GM19328 (cell line): ENCODE results near the gene SQOR.

ENCODE experiments used
- ATAC-seq: cut with Tn5 transposase; IDR thresholded peaks from one replicate; pipeline ENCODE4 v1.9.1; 2021; ENCODE audit warnings: mild to moderate bottlenecking, moderate library complexity; ENCODE audit not compliant: unreplicated experiment

SQOR gene

DNA sequence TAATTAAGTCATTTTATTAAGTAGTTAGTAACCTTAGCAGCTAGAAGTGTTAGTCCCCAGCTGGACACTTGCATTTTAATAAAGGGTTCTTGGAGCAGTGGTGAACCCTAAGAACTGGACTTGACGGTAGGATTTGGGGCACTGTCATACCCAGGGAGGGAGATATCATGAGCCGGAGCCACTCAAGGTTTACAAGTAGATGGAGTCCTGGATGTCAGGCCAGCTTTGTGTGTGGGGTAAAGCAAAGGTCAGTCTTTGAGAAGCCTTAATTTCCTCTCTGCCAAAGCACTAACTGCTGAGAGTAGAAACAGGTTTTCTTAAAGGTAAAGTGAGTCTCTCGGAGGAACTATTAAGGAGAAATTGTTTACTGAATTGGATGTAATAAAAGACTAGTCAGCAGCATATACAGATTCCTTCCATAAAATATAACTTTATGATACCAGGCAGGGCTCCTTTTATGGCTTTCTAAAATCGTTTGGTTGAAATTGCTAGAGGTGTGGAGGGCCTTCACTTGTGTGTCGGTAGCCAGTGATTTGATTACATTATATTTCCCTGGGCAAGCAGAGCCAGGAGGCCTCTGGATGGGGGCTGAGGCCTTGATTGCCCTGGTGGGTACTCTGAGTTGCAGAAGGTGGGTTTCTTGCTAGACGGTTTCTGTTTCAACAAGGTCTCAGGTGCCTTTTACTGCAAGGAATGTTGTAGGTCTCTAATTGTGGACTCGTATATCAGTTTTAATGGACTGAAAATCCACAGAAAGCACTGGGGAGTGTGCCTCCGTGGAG is 23.1 kb downstream of the SQOR start:
- no peak for ATAC-seq

DNA sequence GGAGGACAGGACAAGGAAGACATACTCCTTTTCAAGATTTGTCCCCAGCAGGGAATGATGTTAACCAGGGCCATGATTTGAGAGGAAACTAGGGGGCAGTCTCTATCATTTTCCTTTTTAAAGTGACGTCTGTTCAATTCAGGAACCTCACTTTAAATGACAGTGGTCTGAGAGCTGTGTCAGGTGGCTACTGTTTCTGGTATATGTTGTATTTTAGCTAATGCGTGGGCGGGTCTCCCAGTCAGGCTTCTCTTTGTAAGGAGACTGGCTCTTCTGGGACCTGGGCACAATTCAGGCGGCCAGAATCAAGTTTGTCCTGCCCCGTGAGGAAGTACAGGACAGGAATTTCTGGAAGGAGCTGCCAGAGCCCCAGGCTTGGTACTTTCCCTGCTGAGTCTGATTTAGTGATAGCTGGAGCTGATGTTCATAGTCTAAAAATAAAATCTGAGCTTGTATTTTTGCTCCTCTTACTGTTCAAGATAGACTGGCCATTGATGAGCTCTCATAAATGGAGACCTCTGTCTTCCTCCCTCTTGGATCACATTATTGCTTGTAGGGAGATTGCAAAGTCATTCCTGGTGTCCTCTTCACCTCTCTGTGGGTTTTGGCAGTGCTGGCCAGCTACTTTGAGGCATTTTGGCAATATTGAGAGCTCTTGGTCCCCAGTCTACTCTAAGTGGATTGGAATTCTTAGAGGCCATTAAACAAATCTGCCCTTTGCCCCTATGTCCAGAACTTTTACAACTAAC is 25.6 kb downstream of the SQOR start:
- no peak for ATAC-seq

GRCh38 chr15:45662375-45662774 is 27.5 kb downstream of the SQOR start:
- ATAC-seq, result no peak

- no peak for ATAC-seq
Observed at GRCh38 chr15:45664451-45664850, 29.6 kb downstream of the SQOR start.

DNA sequence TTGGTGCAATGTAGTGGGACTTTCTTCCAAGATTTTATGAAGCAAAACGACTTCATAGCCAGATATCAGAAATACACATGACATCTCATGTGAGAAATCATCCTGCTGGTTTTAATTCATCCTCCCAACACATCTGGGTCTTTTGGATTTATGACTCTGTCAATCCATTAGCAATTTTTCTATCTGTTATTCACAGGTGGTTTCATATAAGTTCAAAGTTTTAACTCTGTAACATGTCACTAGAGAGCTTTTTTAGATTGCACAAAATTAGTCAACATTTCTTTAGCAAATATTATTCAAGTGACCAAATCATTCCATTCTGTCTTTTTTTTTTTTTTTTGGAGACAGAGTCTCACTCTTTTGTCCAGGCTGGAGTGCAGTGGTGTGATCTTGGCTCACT is 30.4 kb downstream of the SQOR start:
- no peak for ATAC-seq

DNA sequence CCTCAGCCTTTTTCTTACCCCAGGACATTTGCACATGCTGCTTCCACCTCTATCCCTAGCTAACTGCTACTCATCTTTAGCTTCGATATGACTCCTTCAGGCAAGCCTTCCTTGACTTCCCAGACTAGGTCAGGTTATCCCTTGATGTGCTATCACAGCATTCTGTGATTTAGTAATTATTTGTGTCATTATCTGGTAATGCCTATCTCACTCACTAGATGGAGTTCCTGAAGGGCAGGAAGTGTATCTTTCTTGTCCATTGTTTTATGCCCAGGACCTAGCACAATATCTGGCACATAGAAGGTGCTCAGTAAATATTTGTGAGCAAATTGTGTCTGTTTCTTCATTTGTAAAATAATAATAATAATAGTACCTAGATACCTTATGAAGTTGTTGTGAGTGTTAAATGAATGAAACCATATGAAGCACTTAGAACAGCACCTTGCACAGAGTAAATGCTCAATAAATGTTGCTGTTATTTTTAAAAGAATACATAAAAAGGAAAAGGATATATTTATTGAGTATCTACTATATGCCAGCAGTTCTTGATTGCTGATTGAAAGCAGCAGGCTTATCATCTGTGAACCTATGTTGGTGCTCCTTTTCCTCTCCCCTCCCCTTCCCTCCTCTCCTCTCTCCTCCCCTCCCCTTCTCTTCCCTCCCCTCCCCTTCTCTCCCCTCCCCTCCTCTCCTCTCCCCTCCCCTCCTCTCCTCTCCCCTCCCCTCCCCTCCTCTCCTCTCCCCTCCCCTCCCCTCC is 31.5 kb downstream of the SQOR start:
- ATAC-seq, result no peak

GRCh38 chr15:45667002-45667401 is 32.2 kb downstream of the SQOR start:
- ATAC-seq, result no peak

- ATAC-seq, result no peak
Observed at GRCh38 chr15:45668386-45668785, 33.6 kb downstream of the SQOR start.

GRCh38 chr15:45669422-45669821 is 34.6 kb downstream of the SQOR start:
- no peak for ATAC-seq

DNA sequence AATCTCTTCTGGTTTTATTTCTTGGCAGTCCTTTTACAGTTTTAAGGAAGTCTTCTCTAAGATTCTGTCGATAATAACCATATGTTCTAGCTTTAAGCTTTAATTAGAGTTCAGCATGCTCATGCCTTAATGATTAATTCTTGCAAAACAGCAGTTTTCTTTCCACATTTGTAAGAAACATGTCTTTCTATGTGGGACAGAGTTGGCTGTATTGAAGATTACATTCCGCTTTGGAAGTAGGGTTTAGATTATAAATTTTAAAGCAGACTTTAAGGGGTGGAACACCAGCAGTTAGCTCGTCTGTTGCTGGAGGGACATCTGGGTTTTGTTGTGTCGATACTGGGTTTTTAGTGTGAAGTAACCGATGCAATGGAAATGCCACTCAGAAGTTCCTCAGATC is 35.3 kb downstream of the SQOR start:
- no peak for ATAC-seq

- no peak for ATAC-seq
Observed at GRCh38 chr15:45670511-45670910, 35.7 kb downstream of the SQOR start.

DNA sequence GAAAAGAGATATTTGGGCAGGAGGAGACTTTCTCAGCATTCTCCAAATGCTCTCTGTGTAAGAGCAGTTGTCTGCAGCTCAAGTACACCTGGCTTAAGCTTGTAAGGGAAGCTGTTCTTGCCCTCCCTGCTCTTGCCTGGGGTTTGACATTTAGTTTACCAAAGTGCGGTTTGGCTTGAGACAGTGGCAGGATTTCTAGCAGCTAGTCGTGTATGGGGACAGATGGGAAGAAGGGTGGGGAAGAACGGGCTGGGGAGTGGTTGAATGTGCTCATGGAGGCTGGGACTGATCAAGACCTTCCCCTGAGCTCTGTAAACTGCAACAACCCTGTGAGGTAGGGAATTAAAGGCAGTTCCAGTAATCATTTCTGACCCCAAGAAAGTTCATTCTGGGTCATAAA is 39.8 kb downstream of the SQOR start:
- no peak for ATAC-seq

GRCh38 chr15:45677797-45678196 is 43.0 kb downstream of the SQOR start:
- no peak for ATAC-seq

GRCh38 chr15:45678459-45679178 is 43.8 kb downstream of the SQOR start:
- ATAC-seq, result no peak

- ATAC-seq, result no peak
Observed at GRCh38 chr15:45684533-45684932, 49.7 kb downstream of the SQOR start.

GRCh38 chr15:45689616-45690015 is 54.8 kb downstream of the SQOR start:
- ATAC-seq, result no peak

DNA sequence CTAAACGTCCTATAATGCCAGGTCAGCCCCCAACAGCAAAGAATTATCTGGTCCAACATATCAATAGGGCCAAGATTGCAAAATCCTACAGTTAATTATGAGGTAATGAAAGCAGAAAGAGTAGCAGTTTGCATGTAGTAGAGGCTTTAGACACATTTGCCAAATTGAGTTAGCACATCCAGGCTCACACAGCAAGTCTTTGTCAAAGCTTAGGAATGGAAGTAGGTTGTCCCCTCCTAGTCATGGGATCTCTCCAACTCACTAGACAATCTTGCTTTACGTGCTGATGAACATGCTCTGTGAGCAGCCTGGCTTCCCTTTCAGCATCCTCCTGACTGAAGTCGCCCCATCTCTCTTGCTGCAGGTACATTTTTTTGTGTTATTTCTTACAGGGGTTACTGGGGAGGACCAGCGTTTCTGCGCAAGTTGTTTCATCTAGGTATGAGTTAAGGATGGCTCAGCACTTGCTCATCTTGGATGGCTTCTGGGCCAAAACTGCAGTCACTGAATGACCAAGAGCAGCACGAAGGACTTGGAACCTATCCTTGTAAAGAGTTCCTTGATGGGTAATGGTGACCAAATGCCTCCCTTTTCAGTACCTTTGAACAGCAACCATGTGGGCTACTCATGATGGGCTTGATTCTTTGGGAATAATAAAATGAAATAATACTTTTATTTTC is 55.9 kb downstream of the SQOR start:
- no peak for ATAC-seq

DNA sequence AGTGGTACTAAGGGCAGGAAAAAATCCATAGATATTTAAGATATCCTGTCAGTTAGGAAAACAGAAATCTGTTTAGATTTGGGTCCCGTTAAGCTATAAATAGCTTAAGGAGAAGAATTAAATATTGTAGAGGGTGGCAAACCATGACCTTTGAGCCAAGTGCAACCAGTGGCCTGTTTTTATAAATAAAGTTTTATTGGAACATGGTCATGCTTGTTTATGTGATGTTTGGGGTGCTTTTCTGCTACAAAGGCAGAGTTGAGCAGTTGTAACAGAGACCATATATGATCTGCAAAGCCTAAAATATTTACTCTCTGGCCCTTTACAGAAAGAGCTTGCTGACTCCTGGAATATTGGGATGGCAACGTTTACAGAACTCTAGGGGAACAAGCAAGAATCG is 66.3 kb downstream of the SQOR start:
- no peak for ATAC-seq

DNA sequence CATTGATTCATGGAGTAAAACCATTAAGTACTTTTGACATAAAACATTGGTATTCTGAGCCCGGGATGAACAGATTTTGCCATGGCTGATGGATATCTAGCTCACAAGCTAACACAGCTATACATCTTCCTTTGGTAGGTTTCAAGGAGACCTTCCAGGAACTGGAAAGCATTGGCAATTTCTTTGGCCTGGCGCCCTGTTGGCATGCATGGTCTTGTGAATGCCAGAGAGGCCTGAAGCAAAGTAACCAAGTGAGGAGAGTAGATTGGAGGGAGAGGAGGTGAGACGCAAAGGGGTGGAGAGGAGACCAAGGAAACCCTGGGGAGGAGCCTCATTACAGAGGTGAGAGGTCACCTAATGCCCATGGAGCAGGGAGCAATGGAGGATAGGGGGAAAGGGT is 67.2 kb downstream of the SQOR start:
- ATAC-seq, result no peak

GRCh38 chr15:45703670-45704328 is 69.0 kb downstream of the SQOR start:
- no peak for ATAC-seq
